Pulmonary artery endothelial cell (primary cell): ENCODE data around the gene ARMC9. TPM values are rescaled to one million over a fixed set of nuclear protein-coding genes. Genes with fewer than 3 reads are reported as not detected.

Source experiments
- DNase-seq: peaks from one replicate; pipeline ENCODE4 v3.0.0-alpha.2; 2011; ENCODE audit warnings: low read depth, low spot score
- total RNA-seq: library from RNA; depleted of rRNA; stranded (reverse); fragments of >200 nt; gene quantifications from 2 replicates; pipeline ENCODE4 v1.2.3, GENCODE V29; 2014

ARMC9 gene
- total RNA-seq, 1 donor from 2014 or later = 21.1 TPM

GRCh38 chr2:231308631-231309428 lies 110.4 kb downstream of the ARMC9 start:
- DNase-seq = no peak

GRCh38 chr2:231312066-231312465 lies 113.6 kb downstream of the ARMC9 start:
- no peak for DNase-seq

GRCh38 chr2:231315896-231316295 lies 117.5 kb downstream of the ARMC9 start:
- DNase-seq = no peak

GRCh38 chr2:231317579-231317978 lies 119.1 kb downstream of the ARMC9 start:
- no peak for DNase-seq

- no peak for DNase-seq
Observed at GRCh38 chr2:231318436-231318835, 120.0 kb downstream of the ARMC9 start.

GRCh38 chr2:231318954-231319353 lies 120.5 kb downstream of the ARMC9 start:
- no peak for DNase-seq

GRCh38 chr2:231319867-231320266 lies 121.4 kb downstream of the ARMC9 start:
- no peak for DNase-seq

GRCh38 chr2:231321021-231321420 lies 122.6 kb downstream of the ARMC9 start:
- no peak for DNase-seq

GRCh38 chr2:231321556-231322334 lies 123.3 kb downstream of the ARMC9 start:
- no peak for DNase-seq

- DNase-seq = no peak
Observed at GRCh38 chr2:231323316-231323715, 124.9 kb downstream of the ARMC9 start.

- DNase-seq = no peak
Observed at GRCh38 chr2:231325826-231326225, 127.4 kb downstream of the ARMC9 start.

- no peak for DNase-seq
Observed at GRCh38 chr2:231326404-231326803, 128.0 kb downstream of the ARMC9 start.

GRCh38 chr2:231330311-231330710 lies 131.9 kb downstream of the ARMC9 start:
- no peak for DNase-seq

- no peak for DNase-seq
Observed at GRCh38 chr2:231331533-231331932, 133.1 kb downstream of the ARMC9 start.

GRCh38 chr2:231332388-231332787 lies 134.0 kb downstream of the ARMC9 start:
- no peak for DNase-seq

GRCh38 chr2:231332872-231333500 lies 134.6 kb downstream of the ARMC9 start:
- DNase-seq = no peak

GRCh38 chr2:231334179-231334930 lies 135.9 kb downstream of the ARMC9 start:
- DNase-seq = no peak

GRCh38 chr2:231334981-231335380 lies 136.6 kb downstream of the ARMC9 start:
- DNase-seq = no peak

- no peak for DNase-seq
Observed at GRCh38 chr2:231335591-231335990, 137.2 kb downstream of the ARMC9 start.

- DNase-seq = no peak
Observed at GRCh38 chr2:231336236-231336635, 137.8 kb downstream of the ARMC9 start.

- DNase-seq = no peak
Observed at GRCh38 chr2:231336700-231337099, 138.3 kb downstream of the ARMC9 start.
